ENCODE results near the gene POU6F2. TPM values are rescaled to one million over a fixed set of nuclear protein-coding genes. Genes with fewer than 3 reads are reported as not detected.

POU6F2 gene
- total RNA-seq, 4 donors from 2014 or later, result 0.91 TPM; not detected in 3

- intact Hi-C loops (cut with DNase I; ENCODE audit: low total_unique reads), result no loop called here
- Histone ChIP-seq H3K9me3 (no peaks in the 10 kb centered on the region), H3K4me3 (no peak overlapping the region), H3K27me3 (no peaks in the 10 kb centered on the region), H3K4me1 (no peaks in the 10 kb centered on the region), H3K27ac (no peak overlapping the region), H3K36me3 (no peaks in the 10 kb centered on the region)
- no peak for DNase-seq
- TF ChIP-seq CTCF (IDR thresholded peaks at IDR 0.05) (no peak), POLR2A (IDR thresholded peaks at IDR 0.05) (no peak)
These were observed 503.2 kb downstream of the POU6F2 start for GRCh38 chr7:39480901-39481300.

DNA sequence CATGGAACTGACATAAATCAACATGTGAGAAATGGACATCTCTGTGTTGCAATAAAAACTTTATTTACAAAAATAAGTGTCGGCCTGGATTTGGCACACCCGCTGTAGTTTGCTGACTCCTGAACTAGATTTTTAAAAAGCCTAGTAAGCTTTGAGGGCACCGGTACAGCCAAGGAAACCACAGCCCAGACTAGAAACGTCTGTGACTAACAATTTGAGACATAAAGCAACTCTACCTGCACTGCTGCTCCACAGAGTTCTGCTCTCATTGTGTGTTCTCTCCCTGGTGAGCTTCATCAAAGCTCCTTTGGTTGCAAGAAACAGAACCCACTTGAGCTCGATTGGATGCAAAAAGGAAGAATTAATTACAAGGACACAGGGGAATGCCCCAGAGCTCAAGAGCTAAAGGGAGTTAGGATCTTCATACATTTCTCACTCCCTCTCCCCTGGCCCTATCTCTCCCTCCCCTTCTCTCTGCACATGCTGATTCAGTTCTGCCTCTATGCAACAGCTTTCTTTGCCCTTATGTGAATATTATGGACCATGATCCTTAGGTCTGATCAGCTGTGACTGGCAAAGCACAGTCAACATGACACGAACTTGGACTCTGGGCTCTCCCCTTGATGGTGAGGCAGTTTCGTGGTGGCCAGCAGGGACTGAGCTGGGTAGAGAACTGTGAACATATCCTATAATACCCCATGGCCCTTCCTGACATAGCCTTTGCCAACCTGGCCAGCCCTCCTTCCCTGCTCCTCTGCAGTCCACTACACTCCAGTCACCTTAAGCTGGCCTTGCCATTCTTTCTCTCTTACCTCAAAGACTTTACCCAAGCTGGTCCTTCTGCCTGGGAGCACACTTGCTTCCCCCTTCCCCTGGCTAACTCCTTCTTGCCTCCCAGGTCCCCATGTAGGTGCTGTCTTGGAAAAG, 511.0 kb downstream of the POU6F2 start:
- no peak overlapping the region for H3K4me3 ChIP-seq
- no peak overlapping the region for H3K27ac ChIP-seq
- no peaks in the 10 kb centered on the region for H3K9me3 ChIP-seq
- intact Hi-C loops (cut with DNase I; ENCODE audit: low total_unique reads), result no loop called here
- H3K36me3 ChIP-seq, result no peaks in the 10 kb centered on the region
- TF ChIP-seq CTCF (IDR thresholded peaks at IDR 0.05) (no peak), POLR2A (IDR thresholded peaks at IDR 0.05) (no peak)
- no peak for DNase-seq
- H3K27me3 ChIP-seq, result no peaks in the 10 kb centered on the region
- no peaks in the 10 kb centered on the region for H3K4me1 ChIP-seq

DNA sequence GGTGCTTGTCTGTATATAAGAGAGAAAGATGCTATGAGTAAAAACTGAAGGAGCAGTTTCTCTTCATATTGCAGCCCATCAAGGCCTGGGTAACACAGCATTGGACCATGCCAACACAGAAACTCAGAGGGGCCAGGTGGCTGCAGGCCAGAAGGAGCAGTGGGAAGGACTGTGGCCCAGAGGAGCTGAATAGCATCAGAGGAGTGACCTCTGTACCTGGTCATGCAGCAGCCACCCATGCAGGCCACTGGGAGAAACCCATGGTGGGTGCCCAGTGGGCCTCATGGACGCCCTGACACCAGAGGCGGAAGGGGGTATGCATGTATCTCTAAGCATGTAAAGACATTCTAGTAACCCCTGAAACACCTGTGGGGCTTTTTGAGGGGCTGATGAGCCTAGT, 512.6 kb downstream of the POU6F2 start:
- no peaks in the 10 kb centered on the region for H3K36me3 ChIP-seq

GRCh38 chr7:39493934-39494333, 516.2 kb downstream of the POU6F2 start:
- Histone ChIP-seq H3K4me1 (no peaks in the 10 kb centered on the region), H3K27me3 (no peaks in the 10 kb centered on the region), H3K9me3 (no peaks in the 10 kb centered on the region), H3K27ac (no peak overlapping the region), H3K4me3 (no peak overlapping the region), H3K36me3 (no peaks in the 10 kb centered on the region)
- intact Hi-C loops (cut with DNase I; ENCODE audit: low total_unique reads), result no loop called here
- DNase-seq, result no peak
- no peak for TF ChIP-seq CTCF (IDR thresholded peaks at IDR 0.05)
- no peak for TF ChIP-seq POLR2A (IDR thresholded peaks at IDR 0.05)

More for the DNA sequence above, 512.6 kb downstream of the POU6F2 start:
- Histone ChIP-seq H3K9me3 (no peaks in the 10 kb centered on the region), H3K27ac (no peak overlapping the region), H3K4me1 (no peaks in the 10 kb centered on the region), H3K4me3 (no peak overlapping the region), H3K27me3 (no peaks in the 10 kb centered on the region)
- no peak for TF ChIP-seq POLR2A (IDR thresholded peaks at IDR 0.05)
- DNase-seq, result no peak
- intact Hi-C loops (cut with DNase I; ENCODE audit: low total_unique reads), result no loop called here

GRCh38 chr7:39501358-39501757, 523.6 kb downstream of the POU6F2 start:
- no peaks in the 10 kb centered on the region for H3K27me3 ChIP-seq
- DNase-seq, result no peak
- H3K4me1 ChIP-seq, result no peaks in the 10 kb centered on the region
- no peak overlapping the region for H3K27ac ChIP-seq
- H3K9me3 ChIP-seq, result no peaks in the 10 kb centered on the region
- intact Hi-C loops (cut with DNase I; ENCODE audit: low total_unique reads), result no loop called here
- TF ChIP-seq CTCF (IDR thresholded peaks at IDR 0.05) (no peak), POLR2A (IDR thresholded peaks at IDR 0.05) (no peak)
- H3K36me3 ChIP-seq, result no peaks in the 10 kb centered on the region
- no peak overlapping the region for H3K4me3 ChIP-seq
